ENCODE results near the gene LATS2.

Gene LATS2

GRCh38 chr13:21014502-21015170 is 46.8 kb downstream of the LATS2 start:
- no peak overlapping the region for H3K4me3 ChIP-seq (ENCODE audit: low read depth, low read length)
- H3K27ac ChIP-seq (ENCODE audit: low read depth, low read length): no peak overlapping the region
- no peaks in the 10 kb centered on the region for H3K9me3 ChIP-seq (ENCODE audit: control insufficient read depth, insufficient read depth, low read depth, low read length)
- H3K9ac ChIP-seq (ENCODE audit: low read length): no peak overlapping the region
- H3K36me3 ChIP-seq (ENCODE audit: control insufficient read depth, insufficient read depth, low read length): no peaks in the 10 kb centered on the region
- no peaks in the 10 kb centered on the region for H3K27me3 ChIP-seq (ENCODE audit: control insufficient read depth, insufficient read depth, low read length)
- H3K4me1 ChIP-seq (ENCODE audit: control insufficient read depth, insufficient read depth, low read length): peaks cover 12% of the 10 kb centered on the region

GRCh38 chr13:21014139-21014501 is 47.3 kb downstream of the LATS2 start:
- H3K9me3 ChIP-seq (ENCODE audit: control insufficient read depth, insufficient read depth, low read depth, low read length): no peaks in the 10 kb centered on the region
- no peaks in the 10 kb centered on the region for H3K27me3 ChIP-seq (ENCODE audit: control insufficient read depth, insufficient read depth, low read length)
- H3K4me3 ChIP-seq (ENCODE audit: low read depth, low read length): no peak overlapping the region
- peaks cover 12% of the 10 kb centered on the region for H3K4me1 ChIP-seq (ENCODE audit: control insufficient read depth, insufficient read depth, low read length)
- H3K36me3 ChIP-seq (ENCODE audit: control insufficient read depth, insufficient read depth, low read length): no peaks in the 10 kb centered on the region
- H3K27ac ChIP-seq (ENCODE audit: low read depth, low read length): no peak overlapping the region
- H3K9ac ChIP-seq (ENCODE audit: low read length): no peak overlapping the region

DNA sequence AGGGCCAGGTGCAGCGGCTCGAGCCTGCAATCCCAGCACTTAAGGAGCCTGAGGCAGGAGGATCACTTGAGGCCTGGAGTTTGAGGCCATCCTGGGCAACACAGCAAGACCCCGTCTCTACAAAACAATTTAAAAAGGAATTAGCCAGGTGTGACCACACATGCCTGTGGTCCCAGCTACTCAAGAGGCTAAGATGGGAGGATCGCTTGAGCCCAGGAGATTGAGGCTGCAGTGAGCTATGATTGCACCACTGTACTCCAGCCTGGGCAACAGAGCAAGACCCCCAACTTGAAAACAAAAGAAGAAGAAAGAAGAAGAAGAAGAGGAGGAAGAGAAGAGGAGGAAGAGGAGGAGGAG is 47.7 kb downstream of the LATS2 start:
- no peak overlapping the region for H3K9ac ChIP-seq (ENCODE audit: low read length)
- H3K4me1 ChIP-seq (ENCODE audit: control insufficient read depth, insufficient read depth, low read length): peaks cover 12% of the 10 kb centered on the region
- no peaks in the 10 kb centered on the region for H3K9me3 ChIP-seq (ENCODE audit: control insufficient read depth, insufficient read depth, low read depth, low read length)
- H3K36me3 ChIP-seq (ENCODE audit: control insufficient read depth, insufficient read depth, low read length): no peaks in the 10 kb centered on the region
- no peak overlapping the region for H3K27ac ChIP-seq (ENCODE audit: low read depth, low read length)
- H3K4me3 ChIP-seq (ENCODE audit: low read depth, low read length): no peak overlapping the region
- H3K27me3 ChIP-seq (ENCODE audit: control insufficient read depth, insufficient read depth, low read length): no peaks in the 10 kb centered on the region

DNA sequence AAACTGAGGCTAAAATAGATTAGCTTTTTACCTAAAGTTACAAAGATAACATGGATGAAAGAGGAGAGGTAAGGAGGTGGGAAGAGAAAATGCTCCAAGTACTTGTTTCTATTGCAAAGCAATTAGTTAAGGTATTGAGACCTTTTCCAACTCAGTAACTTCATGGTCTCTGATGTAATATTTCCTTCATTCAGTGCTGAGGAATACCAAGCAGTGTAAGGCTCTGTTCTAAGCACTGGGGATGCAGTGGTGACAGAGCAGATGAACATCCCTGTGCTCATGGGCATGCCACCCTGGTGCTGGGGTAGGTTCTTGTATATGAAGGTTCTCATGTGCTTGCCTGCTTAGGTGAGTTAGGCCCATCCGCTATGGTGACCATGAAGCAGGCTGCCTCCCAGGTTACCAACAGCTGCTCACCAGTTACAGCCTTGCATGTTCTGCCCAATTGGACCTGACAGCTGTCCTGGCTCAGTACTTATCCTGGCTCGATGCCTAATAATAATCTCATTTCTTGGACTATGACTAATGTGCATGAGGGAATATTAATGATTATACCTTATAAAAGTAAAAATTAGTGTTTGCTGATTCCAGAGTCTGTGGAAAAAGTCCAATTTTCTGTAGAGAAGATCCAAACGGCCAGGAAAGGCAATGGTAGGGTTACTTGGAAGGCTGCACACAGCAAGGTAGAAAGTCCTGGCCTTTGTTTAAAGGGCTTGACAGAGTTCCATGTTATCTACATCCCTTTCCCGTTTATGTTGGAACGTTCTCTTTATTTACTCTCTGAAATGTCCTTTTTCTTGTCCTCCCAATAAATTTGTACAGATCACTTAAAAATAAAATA is 48.3 kb downstream of the LATS2 start:
- no peak overlapping the region for H3K9ac ChIP-seq (ENCODE audit: low read length)
- H3K4me1 ChIP-seq (ENCODE audit: control insufficient read depth, insufficient read depth, low read length): peaks cover 12% of the 10 kb centered on the region
- no peaks in the 10 kb centered on the region for H3K36me3 ChIP-seq (ENCODE audit: control insufficient read depth, insufficient read depth, low read length)
- no peaks in the 10 kb centered on the region for H3K27me3 ChIP-seq (ENCODE audit: control insufficient read depth, insufficient read depth, low read length)
- no peak overlapping the region for H3K27ac ChIP-seq (ENCODE audit: low read depth, low read length)
- H3K9me3 ChIP-seq (ENCODE audit: control insufficient read depth, insufficient read depth, low read depth, low read length): no peaks in the 10 kb centered on the region
- no peak overlapping the region for H3K4me3 ChIP-seq (ENCODE audit: low read depth, low read length)

DNA sequence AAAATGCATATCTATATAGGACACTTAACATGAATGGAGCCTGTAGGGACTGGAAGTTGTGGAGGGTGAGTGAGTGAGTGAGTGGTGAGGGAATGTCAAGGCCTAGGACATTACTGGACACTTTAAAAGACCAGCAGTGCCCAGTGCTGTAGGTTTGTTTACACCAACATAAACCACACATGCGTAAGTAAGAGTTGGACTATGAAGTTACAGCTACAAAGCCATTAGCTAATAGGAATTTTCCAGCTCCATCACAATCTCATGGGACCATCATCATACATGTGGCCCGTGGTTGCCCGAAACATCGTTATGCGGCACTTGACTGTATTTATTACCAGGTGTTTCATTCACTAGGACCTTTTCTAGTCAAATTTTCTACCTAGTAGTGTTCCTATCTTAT is 49.2 kb downstream of the LATS2 start:
- no peak overlapping the region for H3K27ac ChIP-seq (ENCODE audit: low read depth, low read length)
- H3K9me3 ChIP-seq (ENCODE audit: control insufficient read depth, insufficient read depth, low read depth, low read length): no peaks in the 10 kb centered on the region
- no peaks in the 10 kb centered on the region for H3K36me3 ChIP-seq (ENCODE audit: control insufficient read depth, insufficient read depth, low read length)
- no peak overlapping the region for H3K4me3 ChIP-seq (ENCODE audit: low read depth, low read length)
- H3K9ac ChIP-seq (ENCODE audit: low read length): no peak overlapping the region
- peaks cover 12% of the 10 kb centered on the region for H3K4me1 ChIP-seq (ENCODE audit: control insufficient read depth, insufficient read depth, low read length)
- no peaks in the 10 kb centered on the region for H3K27me3 ChIP-seq (ENCODE audit: control insufficient read depth, insufficient read depth, low read length)

DNA sequence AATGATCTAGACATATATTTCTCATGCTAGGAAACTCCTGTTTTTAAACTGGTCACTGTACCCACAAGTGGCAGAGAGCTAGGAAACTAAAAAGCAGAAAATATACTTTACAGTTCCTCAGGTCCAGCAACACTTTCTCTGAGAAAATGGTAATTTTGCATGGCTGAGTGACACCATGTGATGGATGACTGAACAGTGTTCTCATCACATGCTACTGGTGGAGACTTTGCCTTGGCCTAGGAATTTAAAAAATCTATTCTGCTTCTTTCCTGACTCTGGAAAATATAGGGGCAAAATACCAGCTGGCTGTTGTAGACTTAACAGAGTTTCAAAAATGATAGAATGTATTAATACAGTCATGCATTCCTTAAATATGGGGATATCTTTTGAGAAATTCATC is 50.0 kb downstream of the LATS2 start:
- no peak overlapping the region for H3K9ac ChIP-seq (ENCODE audit: low read length)
- peaks cover 9% of the 10 kb centered on the region for H3K4me1 ChIP-seq (ENCODE audit: control insufficient read depth, insufficient read depth, low read length)
- no peak overlapping the region for H3K27ac ChIP-seq (ENCODE audit: low read depth, low read length)
- H3K27me3 ChIP-seq (ENCODE audit: control insufficient read depth, insufficient read depth, low read length): no peaks in the 10 kb centered on the region
- no peaks in the 10 kb centered on the region for H3K9me3 ChIP-seq (ENCODE audit: control insufficient read depth, insufficient read depth, low read depth, low read length)
- H3K36me3 ChIP-seq (ENCODE audit: control insufficient read depth, insufficient read depth, low read length): no peaks in the 10 kb centered on the region
- no peak overlapping the region for H3K4me3 ChIP-seq (ENCODE audit: low read depth, low read length)

DNA sequence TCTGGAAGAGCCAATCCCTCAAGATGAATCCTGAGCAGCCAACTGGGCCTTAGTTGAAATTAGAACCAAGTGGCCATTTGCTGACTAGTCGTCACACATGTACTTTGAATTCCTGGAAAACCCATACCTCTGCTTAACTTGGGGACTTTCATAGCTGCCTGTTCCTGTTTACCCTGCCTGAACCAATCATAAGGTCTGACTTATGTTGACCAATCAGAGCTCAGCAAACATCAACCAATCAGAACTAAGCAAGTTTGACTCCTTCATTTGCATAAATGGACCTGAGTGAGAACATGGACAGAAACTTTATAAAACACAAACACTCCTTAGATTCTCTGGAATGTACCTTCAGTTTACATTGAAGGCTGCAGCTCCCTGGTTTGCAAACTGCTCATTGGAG is 50.8 kb downstream of the LATS2 start:
- Histone ChIP-seq H3K4me3 (ENCODE audit: low read depth, low read length) (no peak overlapping the region), H3K9ac (ENCODE audit: low read length) (no peak overlapping the region)

DNA sequence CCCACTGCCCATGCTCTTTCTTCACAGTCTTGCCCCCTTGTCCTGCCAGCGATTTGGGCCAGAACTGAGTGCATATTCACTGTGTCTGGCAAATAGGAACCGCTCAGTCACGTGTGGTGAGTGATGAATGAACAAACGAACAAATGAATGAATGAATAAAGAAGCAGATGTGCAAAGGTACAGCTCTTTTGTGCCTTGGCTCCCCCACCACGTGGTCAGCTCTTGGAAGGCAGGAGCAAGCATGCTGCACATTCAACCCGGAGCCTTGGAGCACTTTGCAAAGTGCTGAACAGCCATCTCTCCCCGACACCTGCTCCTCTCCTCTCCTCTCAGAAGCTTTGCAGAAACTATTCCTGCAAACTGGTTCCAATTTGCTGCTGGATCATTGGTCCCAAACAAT is 52.4 kb downstream of the LATS2 start:
- no peak overlapping the region for H3K27ac ChIP-seq (ENCODE audit: low read depth, low read length)
- H3K36me3 ChIP-seq (ENCODE audit: control insufficient read depth, insufficient read depth, low read length): no peaks in the 10 kb centered on the region
- H3K27me3 ChIP-seq (ENCODE audit: control insufficient read depth, insufficient read depth, low read length): no peaks in the 10 kb centered on the region
- H3K9me3 ChIP-seq (ENCODE audit: control insufficient read depth, insufficient read depth, low read depth, low read length): no peaks in the 10 kb centered on the region
- H3K4me3 ChIP-seq (ENCODE audit: low read depth, low read length): no peak overlapping the region
- no peak overlapping the region for H3K9ac ChIP-seq (ENCODE audit: low read length)
- H3K4me1 ChIP-seq (ENCODE audit: control insufficient read depth, insufficient read depth, low read length): peaks cover 9% of the 10 kb centered on the region

More for the DNA sequence above, 50.8 kb downstream of the LATS2 start:
- Histone ChIP-seq H3K9me3 (ENCODE audit: control insufficient read depth, insufficient read depth, low read depth, low read length) (no peaks in the 10 kb centered on the region), H3K27ac (ENCODE audit: low read depth, low read length) (no peak overlapping the region), H3K27me3 (ENCODE audit: control insufficient read depth, insufficient read depth, low read length) (no peaks in the 10 kb centered on the region), H3K4me1 (ENCODE audit: control insufficient read depth, insufficient read depth, low read length) (peaks cover 9% of the 10 kb centered on the region), H3K36me3 (ENCODE audit: control insufficient read depth, insufficient read depth, low read length) (no peaks in the 10 kb centered on the region)

DNA sequence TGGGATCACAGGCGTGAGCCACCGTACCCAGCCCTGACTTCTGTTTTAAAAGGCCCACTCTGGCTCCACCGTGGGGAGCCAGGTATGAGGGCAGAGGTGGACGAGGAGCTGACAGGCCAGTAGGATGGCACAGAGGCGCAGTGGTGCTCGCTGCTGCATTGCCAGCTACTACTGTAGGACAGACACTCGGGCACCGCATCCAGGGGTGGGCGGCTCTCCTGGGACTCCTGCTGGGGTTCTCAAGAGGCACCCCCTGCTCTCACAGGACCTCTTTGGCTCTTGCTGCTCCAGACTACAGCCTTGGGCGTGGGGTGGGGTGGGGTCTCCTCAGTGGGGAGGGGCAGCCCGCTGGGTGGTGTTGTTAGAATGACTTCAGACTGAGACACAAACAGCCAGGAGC is 53.4 kb downstream of the LATS2 start:
- Histone ChIP-seq H3K27ac (ENCODE audit: low read depth, low read length) (no peak overlapping the region), H3K4me1 (ENCODE audit: control insufficient read depth, insufficient read depth, low read length) (peaks cover 9% of the 10 kb centered on the region)

GRCh38 chr13:21006141-21007005 is 55.0 kb downstream of the LATS2 start:
- Histone ChIP-seq H3K9me3 (ENCODE audit: control insufficient read depth, insufficient read depth, low read depth, low read length) (peaks cover 3% of the 10 kb centered on the region; the same call in 1 of the 2 replicates), H3K36me3 (ENCODE audit: control insufficient read depth, insufficient read depth, low read length) (peaks cover 2% of the 10 kb centered on the region), H3K27ac (ENCODE audit: low read depth, low read length) (no peak overlapping the region), H3K9ac (ENCODE audit: low read length) (no peak overlapping the region), H3K4me3 (ENCODE audit: low read depth, low read length) (no peak overlapping the region), H3K27me3 (ENCODE audit: control insufficient read depth, insufficient read depth, low read length) (no peaks in the 10 kb centered on the region), H3K4me1 (ENCODE audit: control insufficient read depth, insufficient read depth, low read length) (peaks cover 9% of the 10 kb centered on the region)

More for the DNA sequence above, 53.4 kb downstream of the LATS2 start:
- Histone ChIP-seq H3K36me3 (ENCODE audit: control insufficient read depth, insufficient read depth, low read length) (no peaks in the 10 kb centered on the region), H3K9me3 (ENCODE audit: control insufficient read depth, insufficient read depth, low read depth, low read length) (no peaks in the 10 kb centered on the region), H3K4me3 (ENCODE audit: low read depth, low read length) (no peak overlapping the region), H3K27me3 (ENCODE audit: control insufficient read depth, insufficient read depth, low read length) (no peaks in the 10 kb centered on the region), H3K9ac (ENCODE audit: low read length) (no peak overlapping the region)

DNA sequence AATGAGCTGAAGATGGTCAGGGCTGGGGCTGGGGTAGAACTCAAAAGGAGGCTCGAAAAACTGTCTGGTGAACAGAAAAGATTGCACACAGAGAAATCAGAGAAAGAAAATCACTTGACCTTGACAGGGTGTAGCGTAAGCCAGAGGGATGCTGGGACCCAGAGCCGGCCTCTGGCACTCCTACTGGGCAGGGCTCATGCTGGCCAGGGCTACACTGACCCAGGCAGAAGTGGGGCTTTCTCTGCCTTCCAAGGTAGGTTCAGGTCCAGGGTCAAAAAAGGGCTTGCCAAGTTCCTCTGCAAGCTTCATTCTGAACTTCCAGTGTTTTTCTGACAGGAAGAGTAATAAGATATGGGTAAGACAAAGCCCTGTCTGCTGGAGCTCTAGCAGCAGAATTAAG is 56.2 kb downstream of the LATS2 start:
- Histone ChIP-seq H3K4me3 (ENCODE audit: low read depth, low read length) (no peak overlapping the region), H3K9ac (ENCODE audit: low read length) (no peak overlapping the region), H3K27ac (ENCODE audit: low read depth, low read length) (no peak overlapping the region), H3K4me1 (ENCODE audit: control insufficient read depth, insufficient read depth, low read length) (0 out of 2 replicates have a peak, but pooled peaks cover under 1% of the 10 kb centered on the region), H3K27me3 (ENCODE audit: control insufficient read depth, insufficient read depth, low read length) (no peaks in the 10 kb centered on the region), H3K36me3 (ENCODE audit: control insufficient read depth, insufficient read depth, low read length) (peaks cover 4% of the 10 kb centered on the region), H3K9me3 (ENCODE audit: control insufficient read depth, insufficient read depth, low read depth, low read length) (peaks cover 7% of the 10 kb centered on the region; the same call in 1 of the 2 replicates)
